Thoracic aorta (tissue), 2 donors: ENCODE results near the gene TST. TPM values are rescaled to one million over a fixed set of nuclear protein-coding genes. Genes with fewer than 3 reads are reported as not detected.

Experiments used
- ATAC-seq: fragments of 150-250 bp; one replicate; pipeline ENCODE4 v1.8.0; 2017; ENCODE audit warnings: low read depth; ENCODE audit not compliant: insufficient number of reproducible peaks, low FRiP score
- DNase-seq: peaks from one replicate; pipeline ENCODE4 v3.0.0-alpha.2; 2020; ENCODE audit warnings: low spot score
- H3K27ac ChIP-seq, 2 donors: fragments of 200-600 bp; sonication (generic); 1 replicate in 1 of 2; 2 replicates in 1 of 2; pipeline ENCODE4 v1.5.1; 2016; ENCODE audit warnings: mild to moderate bottlenecking in 2 of 2, moderate library complexity in 2 of 2
- H3K27me3 ChIP-seq: fragments of 200-600 bp; sonication (generic); replicated peaks from 2 replicates; pipeline ENCODE4 v1.6.0; 2016; ENCODE audit warnings: mild to moderate bottlenecking; ENCODE audit not compliant: insufficient read depth
- H3K36me3 ChIP-seq: fragments of 200-600 bp; sonication (generic); one replicate; pipeline ENCODE4 v1.5.1; 2016
- H3K4me1 ChIP-seq, 2 donors: fragments of 200-600 bp; sonication (generic); 1 replicate in 1 of 2; 2 replicates in 1 of 2; pipeline versions ENCODE4 v1.5.1 to v1.6.0; 2016; ENCODE audit warnings: low read depth in 2 of 2, mild to moderate bottlenecking in 1 of 2; ENCODE audit not compliant: control insufficient read depth in 1 of 2
- H3K4me3 ChIP-seq: fragments of 200-600 bp; sonication (generic); 2 replicates; pipeline ENCODE4 v1.5.1; 2016; ENCODE audit warnings: mild to moderate bottlenecking
- H3K9me3 ChIP-seq: fragments of 200-600 bp; sonication (generic); 2 replicates; pipeline ENCODE4 v1.5.1; 2016
- CTCF ChIP-seq: fragments of 200-600 bp; sonication (generic); IDR thresholded peaks from one replicate; pipeline ENCODE4 v1.5.1; 2019; ENCODE audit warnings: antibody characterized with exemption
- total RNA-seq, 2 donors: library from RNA; depleted of rRNA; stranded (reverse); fragments of >200 nt; gene quantifications; one replicate each; pipeline versions ENCODE4 v1.1.0 to v1.2.3, GENCODE V29; 2016

TST gene
- total RNA-seq, 2 donors from 2014 or later: 8.5 to 26.9 TPM

- ATAC-seq: no peak
- no peak for TF ChIP-seq CTCF
- peaks cover 26 to 45% of the 10 kb centered on the region in 2 donors for H3K4me1 ChIP-seq
- H3K27me3 ChIP-seq: no peaks in the 10 kb centered on the region
- H3K4me3 ChIP-seq: peak overlapping the region; percentile 90
- no peaks in the 10 kb centered on the region for H3K36me3 ChIP-seq
- H3K9me3 ChIP-seq: no peaks in the 10 kb centered on the region
- peak overlapping the region; percentile 86 to 88 for H3K27ac ChIP-seq
- no peak for DNase-seq
Measured at GRCh38 chr22:37018815-37019308, 385 bp downstream of the TST start.

- Histone ChIP-seq H3K36me3 (no peaks in the 10 kb centered on the region), H3K4me3 (peak overlapping the region; percentile 90), H3K9me3 (no peaks in the 10 kb centered on the region), H3K4me1 (peaks cover 26 to 45% of the 10 kb centered on the region in 2 donors), H3K27me3 (no peaks in the 10 kb centered on the region), H3K27ac (peak overlapping the region in 1 of 2 donors; percentile 86)
- DNase-seq (no peak), ATAC-seq (no peak)
- no peak for TF ChIP-seq CTCF
Measured at GRCh38 chr22:37018086-37018814, 997 bp downstream of the TST start.

GRCh38 chr22:37017356-37017755 lies 1.9 kb downstream of the TST start:
- Histone ChIP-seq H3K27me3 (no peaks in the 10 kb centered on the region), H3K9me3 (no peaks in the 10 kb centered on the region), H3K27ac (no peak overlapping the region), H3K4me3 (no peak overlapping the region), H3K36me3 (no peaks in the 10 kb centered on the region), H3K4me1 (peaks cover 26 to 37% of the 10 kb centered on the region in 2 donors)
- no peak for ATAC-seq
- no peak for TF ChIP-seq CTCF
- no peak for DNase-seq

GRCh38 chr22:37016134-37016910 lies 2.9 kb downstream of the TST start:
- peaks cover 26 to 27% of the 10 kb centered on the region in 2 donors for H3K4me1 ChIP-seq
- no peaks in the 10 kb centered on the region for H3K27me3 ChIP-seq
- H3K4me3 ChIP-seq: no peak overlapping the region
- no peak overlapping the region for H3K27ac ChIP-seq
- ATAC-seq (no peak), DNase-seq (no peak)
- H3K36me3 ChIP-seq: no peaks in the 10 kb centered on the region
- H3K9me3 ChIP-seq: no peaks in the 10 kb centered on the region
- no peak for TF ChIP-seq CTCF

DNA sequence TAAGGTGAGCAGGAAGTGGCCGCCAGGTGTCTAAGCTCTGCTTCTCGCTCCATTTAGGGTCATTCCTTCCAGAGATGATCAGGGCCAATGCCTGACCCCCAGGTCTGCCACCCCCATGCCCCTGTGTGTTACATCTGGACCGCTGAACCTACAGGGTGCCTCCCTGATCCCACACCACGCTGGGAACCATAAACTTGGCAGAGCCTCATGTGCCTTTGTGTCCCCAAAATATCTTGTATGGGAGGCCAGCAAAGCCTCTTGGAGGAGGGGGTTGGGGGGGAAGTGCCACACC lies 3.7 kb downstream of the TST start:
- H3K4me3 ChIP-seq: no peak overlapping the region
- peaks cover 19 to 20% of the 10 kb centered on the region in 2 donors for H3K4me1 ChIP-seq
- no peak for TF ChIP-seq CTCF
- H3K27ac ChIP-seq: no peak overlapping the region
- no peak for DNase-seq
- no peak for ATAC-seq
- no peaks in the 10 kb centered on the region for H3K9me3 ChIP-seq
- no peaks in the 10 kb centered on the region for H3K36me3 ChIP-seq
- H3K27me3 ChIP-seq: no peaks in the 10 kb centered on the region
